SK-N-SH treated with all-trans-retinoic acid at 6 μM for 48 hours (cell line): ENCODE measurements around the gene PAEP.
"Not testable (repeated sequence)": the region's sequence is repeated elsewhere in the genome, so short reads cannot be mapped to it uniquely, and the experiment has no call there.

ENCODE experiments used
- ATAC-seq: fragments of 200-7000 bp; cut with Tn5 transposase; 3 replicates; pipeline ENCODE4 v1.9.1; 2020; ENCODE audit warnings: mild to moderate bottlenecking, moderate library complexity
- ARNTL ChIP-seq: fragments of 450-650 bp; formaldehyde crosslinking; IDR thresholded peaks from 2 replicates; pipeline ENCODE4 v1.5.0; 2020; ENCODE audit warnings: low read depth, mild to moderate bottlenecking, moderate library complexity, borderline replicate concordance
- BACH2 ChIP-seq: fragments of 250-450 bp; sonication (Bioruptor Pico); IDR thresholded peaks from 2 replicates; pipeline ENCODE4 v1.9.0; 2021; ENCODE audit warnings: mild to moderate bottlenecking, borderline replicate concordance
- CSRNP3 ChIP-seq: fragments of 250-450 bp; sonication (Bioruptor Pico); IDR thresholded peaks from 2 replicates; pipeline ENCODE4 v1.5.1; 2021; ENCODE audit warnings: mild to moderate bottlenecking, moderate library complexity
- ESRRG ChIP-seq: fragments of 250-450 bp; sonication (Bioruptor Pico); IDR thresholded peaks from 2 replicates; pipeline ENCODE4 v1.6.1; 2021; ENCODE audit warnings: mild to moderate bottlenecking
- GLIS3 ChIP-seq: fragments of 250-450 bp; sonication (Bioruptor Pico); IDR thresholded peaks from 2 replicates; pipeline ENCODE4 v1.5.0; 2020; ENCODE audit warnings: mild to moderate bottlenecking, moderate library complexity
- ISL1 ChIP-seq: fragments of 250-450 bp; sonication (Bioruptor Pico); IDR thresholded peaks from 2 replicates; pipeline ENCODE4 v2.1.2; 2022; ENCODE audit warnings: mild to moderate bottlenecking, moderate library complexity
- PATZ1 ChIP-seq: fragments of 250-450 bp; sonication (Bioruptor Pico); IDR thresholded peaks from 2 replicates; pipeline ENCODE4 v1.8.0; 2020; ENCODE audit warnings: mild to moderate bottlenecking, moderate library complexity, borderline replicate concordance
- POU6F1 ChIP-seq: fragments of 250-450 bp; sonication (Bioruptor Pico); IDR thresholded peaks from 2 replicates; pipeline ENCODE4 v1.8.0; 2021; ENCODE audit warnings: low read depth, mild to moderate bottlenecking, moderate library complexity, borderline replicate concordance
- RARB ChIP-seq: fragments of 250-450 bp; sonication (Bioruptor Pico); IDR thresholded peaks from 2 replicates; pipeline ENCODE4 v1.8.0; 2021; ENCODE audit warnings: mild to moderate bottlenecking, moderate library complexity
- TCF4 ChIP-seq: fragments of 250-450 bp; sonication (Bioruptor Pico); IDR thresholded peaks from 2 replicates; pipeline ENCODE4 v1.8.0; 2021; ENCODE audit warnings: mild to moderate bottlenecking, moderate library complexity, borderline replicate concordance
- TOX ChIP-seq: fragments of 250-450 bp; sonication (Bioruptor Pico); IDR thresholded peaks from 2 replicates; pipeline ENCODE4 v1.8.0; 2021; ENCODE audit warnings: mild to moderate bottlenecking, moderate library complexity, borderline replicate concordance
- ZC3H10 ChIP-seq: fragments of 250-450 bp; sonication (Bioruptor Pico); IDR thresholded peaks from 2 replicates; pipeline ENCODE4 v1.5.1; 2021; ENCODE audit warnings: mild to moderate bottlenecking, moderate library complexity
- ZFP3 ChIP-seq: fragments of 250-450 bp; sonication (Bioruptor Pico); IDR thresholded peaks from 2 replicates; pipeline ENCODE4 v1.5.0; 2020; ENCODE audit warnings: mild to moderate bottlenecking, moderate library complexity
- ZFP30 ChIP-seq: fragments of 450-650 bp; formaldehyde crosslinking; IDR thresholded peaks from 2 replicates; pipeline ENCODE4 v1.5.0; 2022; ENCODE audit warnings: mild to moderate bottlenecking, moderate library complexity
- ZNF565 ChIP-seq: fragments of 450-650 bp; formaldehyde crosslinking; conservative IDR thresholded peaks from 2 replicates; pipeline ENCODE4 v1.5.0; 2020; ENCODE audit warnings: low read depth, mild to moderate bottlenecking, moderate library complexity
- ZNF70 ChIP-seq: fragments of 450-650 bp; formaldehyde crosslinking; IDR thresholded peaks from 2 replicates; pipeline ENCODE4 v1.5.0; 2020; ENCODE audit warnings: mild to moderate bottlenecking, moderate library complexity
- ZNF8 ChIP-seq: fragments of 450-650 bp; formaldehyde crosslinking; IDR thresholded peaks from 2 replicates; pipeline ENCODE4 v1.5.0; 2020; ENCODE audit warnings: mild to moderate bottlenecking, moderate library complexity
- TF ChIP-seq, protein P1 (sequence below): fragments of 250-450 bp; sonication (Bioruptor Pico); IDR thresholded peaks from 2 replicates; pipeline ENCODE4 v1.5.0; 2020; ENCODE audit warnings: mild to moderate bottlenecking, moderate library complexity
- TF ChIP-seq, protein P2 (sequence below): fragments of 250-450 bp; sonication (Bioruptor Pico); IDR thresholded peaks from 2 replicates; pipeline ENCODE4 v1.5.1; 2020; ENCODE audit warnings: low read depth, mild to moderate bottlenecking, moderate library complexity

The PAEP gene

GRCh38 chr9:135513351-135513846, 48.2 kb upstream of the PAEP start (continued):
- TF ChIP-seq, protein P1, sequence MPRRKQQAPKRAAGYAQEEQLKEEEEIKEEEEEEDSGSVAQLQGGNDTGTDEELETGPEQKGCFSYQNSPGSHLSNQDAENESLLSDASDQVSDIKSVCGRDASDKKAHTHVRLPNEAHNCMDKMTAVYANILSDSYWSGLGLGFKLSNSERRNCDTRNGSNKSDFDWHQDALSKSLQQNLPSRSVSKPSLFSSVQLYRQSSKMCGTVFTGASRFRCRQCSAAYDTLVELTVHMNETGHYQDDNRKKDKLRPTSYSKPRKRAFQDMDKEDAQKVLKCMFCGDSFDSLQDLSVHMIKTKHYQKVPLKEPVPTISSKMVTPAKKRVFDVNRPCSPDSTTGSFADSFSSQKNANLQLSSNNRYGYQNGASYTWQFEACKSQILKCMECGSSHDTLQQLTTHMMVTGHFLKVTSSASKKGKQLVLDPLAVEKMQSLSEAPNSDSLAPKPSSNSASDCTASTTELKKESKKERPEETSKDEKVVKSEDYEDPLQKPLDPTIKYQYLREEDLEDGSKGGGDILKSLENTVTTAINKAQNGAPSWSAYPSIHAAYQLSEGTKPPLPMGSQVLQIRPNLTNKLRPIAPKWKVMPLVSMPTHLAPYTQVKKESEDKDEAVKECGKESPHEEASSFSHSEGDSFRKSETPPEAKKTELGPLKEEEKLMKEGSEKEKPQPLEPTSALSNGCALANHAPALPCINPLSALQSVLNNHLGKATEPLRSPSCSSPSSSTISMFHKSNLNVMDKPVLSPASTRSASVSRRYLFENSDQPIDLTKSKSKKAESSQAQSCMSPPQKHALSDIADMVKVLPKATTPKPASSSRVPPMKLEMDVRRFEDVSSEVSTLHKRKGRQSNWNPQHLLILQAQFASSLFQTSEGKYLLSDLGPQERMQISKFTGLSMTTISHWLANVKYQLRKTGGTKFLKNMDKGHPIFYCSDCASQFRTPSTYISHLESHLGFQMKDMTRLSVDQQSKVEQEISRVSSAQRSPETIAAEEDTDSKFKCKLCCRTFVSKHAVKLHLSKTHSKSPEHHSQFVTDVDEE (CRISPR knock-in tag), result no peak
- no peak for TF ChIP-seq ZFP30 (CRISPR knock-in tag)
- no peak for TF ChIP-seq ZNF8
- TF ChIP-seq, all 23 proteins: peak for 0

GRCh38 chr9:135513906-135514305, 47.6 kb upstream of the PAEP start:
- not testable (repeated sequence) for ATAC-seq

DNA sequence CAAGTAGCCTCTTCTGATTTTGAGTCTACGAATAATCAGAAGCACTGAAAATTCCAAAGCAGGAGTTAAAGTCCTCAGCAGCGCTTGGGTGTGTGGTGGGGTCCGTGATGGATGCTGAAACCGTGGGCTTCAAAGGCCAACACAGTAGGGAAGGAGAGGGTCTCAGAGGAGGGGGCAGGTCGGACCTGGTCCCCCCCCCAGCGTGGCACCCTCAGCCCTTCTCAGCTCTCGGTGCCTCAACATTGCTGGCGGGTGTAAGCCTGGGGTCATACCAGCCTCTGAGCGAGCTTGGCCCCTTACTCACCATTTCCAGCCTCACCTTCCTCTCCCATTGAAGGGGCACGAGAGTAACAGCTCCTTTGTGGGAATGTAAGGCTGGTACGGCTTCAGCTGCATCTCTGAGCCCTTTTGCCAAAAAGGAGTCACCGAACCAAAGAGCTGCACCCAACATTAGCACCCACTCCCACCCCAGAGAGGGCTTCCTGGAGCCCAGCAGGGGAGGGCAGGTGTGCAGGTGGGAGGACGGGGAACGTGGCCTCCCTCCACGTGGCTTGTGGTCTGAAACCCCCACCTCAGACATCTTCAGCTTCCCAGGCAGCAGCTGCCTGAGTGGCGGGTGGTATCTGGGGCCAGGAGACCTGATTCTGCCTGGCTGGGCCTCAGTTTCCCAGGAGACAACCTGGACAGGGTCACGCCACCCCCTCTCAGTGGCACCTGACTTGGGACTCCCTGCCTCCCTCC, 47.0 kb upstream of the PAEP start:
- TF ChIP-seq RARB (CRISPR knock-in tag) (no peak), ZNF70 (CRISPR knock-in tag) (no peak), ISL1 (CRISPR knock-in tag) (no peak), CSRNP3 (no peak), TCF4 (CRISPR knock-in tag) (no peak), ESRRG (CRISPR knock-in tag) (no peak), ZFP3 (CRISPR knock-in tag) (no peak), ARNTL (CRISPR knock-in tag) (no peak), GLIS3 (CRISPR knock-in tag) (no peak), ZNF565 (no peak), ZNF8 (no peak), TOX (no peak), BACH2 (CRISPR knock-in tag) (no peak), ZFP30 (CRISPR knock-in tag) (no peak), POU6F1 (CRISPR knock-in tag) (no peak)
- TF ChIP-seq, protein P1 (CRISPR knock-in tag), result no peak
- ATAC-seq, result no peak

- no peak for ATAC-seq
- TF ChIP-seq ZFP30 (CRISPR knock-in tag) (no peak), ISL1 (CRISPR knock-in tag) (no peak), BACH2 (CRISPR knock-in tag) (no peak), POU6F1 (CRISPR knock-in tag) (no peak), GLIS3 (CRISPR knock-in tag) (no peak), RARB (CRISPR knock-in tag) (no peak), ZFP3 (CRISPR knock-in tag) (no peak), ESRRG (CRISPR knock-in tag) (no peak), PATZ1 (no peak), ZC3H10 (no peak), TOX (no peak)
- TF ChIP-seq, protein P2, sequence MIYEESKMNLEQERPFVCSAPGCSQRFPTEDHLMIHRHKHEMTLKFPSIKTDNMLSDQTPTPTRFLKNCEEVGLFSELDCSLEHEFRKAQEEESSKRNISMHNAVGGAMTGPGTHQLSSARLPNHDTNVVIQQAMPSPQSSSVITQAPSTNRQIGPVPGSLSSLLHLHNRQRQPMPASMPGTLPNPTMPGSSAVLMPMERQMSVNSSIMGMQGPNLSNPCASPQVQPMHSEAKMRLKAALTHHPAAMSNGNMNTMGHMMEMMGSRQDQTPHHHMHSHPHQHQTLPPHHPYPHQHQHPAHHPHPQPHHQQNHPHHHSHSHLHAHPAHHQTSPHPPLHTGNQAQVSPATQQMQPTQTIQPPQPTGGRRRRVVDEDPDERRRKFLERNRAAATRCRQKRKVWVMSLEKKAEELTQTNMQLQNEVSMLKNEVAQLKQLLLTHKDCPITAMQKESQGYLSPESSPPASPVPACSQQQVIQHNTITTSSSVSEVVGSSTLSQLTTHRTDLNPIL, result no peak
Observed at GRCh38 chr9:135515083-135515951, 46.2 kb upstream of the PAEP start.
